ENCODE data around the gene RHOBTB1.

The RHOBTB1 gene, protein sequence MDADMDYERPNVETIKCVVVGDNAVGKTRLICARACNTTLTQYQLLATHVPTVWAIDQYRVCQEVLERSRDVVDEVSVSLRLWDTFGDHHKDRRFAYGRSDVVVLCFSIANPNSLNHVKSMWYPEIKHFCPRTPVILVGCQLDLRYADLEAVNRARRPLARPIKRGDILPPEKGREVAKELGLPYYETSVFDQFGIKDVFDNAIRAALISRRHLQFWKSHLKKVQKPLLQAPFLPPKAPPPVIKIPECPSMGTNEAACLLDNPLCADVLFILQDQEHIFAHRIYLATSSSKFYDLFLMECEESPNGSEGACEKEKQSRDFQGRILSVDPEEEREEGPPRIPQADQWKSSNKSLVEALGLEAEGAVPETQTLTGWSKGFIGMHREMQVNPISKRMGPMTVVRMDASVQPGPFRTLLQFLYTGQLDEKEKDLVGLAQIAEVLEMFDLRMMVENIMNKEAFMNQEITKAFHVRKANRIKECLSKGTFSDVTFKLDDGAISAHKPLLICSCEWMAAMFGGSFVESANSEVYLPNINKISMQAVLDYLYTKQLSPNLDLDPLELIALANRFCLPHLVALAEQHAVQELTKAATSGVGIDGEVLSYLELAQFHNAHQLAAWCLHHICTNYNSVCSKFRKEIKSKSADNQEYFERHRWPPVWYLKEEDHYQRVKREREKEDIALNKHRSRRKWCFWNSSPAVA

DNA sequence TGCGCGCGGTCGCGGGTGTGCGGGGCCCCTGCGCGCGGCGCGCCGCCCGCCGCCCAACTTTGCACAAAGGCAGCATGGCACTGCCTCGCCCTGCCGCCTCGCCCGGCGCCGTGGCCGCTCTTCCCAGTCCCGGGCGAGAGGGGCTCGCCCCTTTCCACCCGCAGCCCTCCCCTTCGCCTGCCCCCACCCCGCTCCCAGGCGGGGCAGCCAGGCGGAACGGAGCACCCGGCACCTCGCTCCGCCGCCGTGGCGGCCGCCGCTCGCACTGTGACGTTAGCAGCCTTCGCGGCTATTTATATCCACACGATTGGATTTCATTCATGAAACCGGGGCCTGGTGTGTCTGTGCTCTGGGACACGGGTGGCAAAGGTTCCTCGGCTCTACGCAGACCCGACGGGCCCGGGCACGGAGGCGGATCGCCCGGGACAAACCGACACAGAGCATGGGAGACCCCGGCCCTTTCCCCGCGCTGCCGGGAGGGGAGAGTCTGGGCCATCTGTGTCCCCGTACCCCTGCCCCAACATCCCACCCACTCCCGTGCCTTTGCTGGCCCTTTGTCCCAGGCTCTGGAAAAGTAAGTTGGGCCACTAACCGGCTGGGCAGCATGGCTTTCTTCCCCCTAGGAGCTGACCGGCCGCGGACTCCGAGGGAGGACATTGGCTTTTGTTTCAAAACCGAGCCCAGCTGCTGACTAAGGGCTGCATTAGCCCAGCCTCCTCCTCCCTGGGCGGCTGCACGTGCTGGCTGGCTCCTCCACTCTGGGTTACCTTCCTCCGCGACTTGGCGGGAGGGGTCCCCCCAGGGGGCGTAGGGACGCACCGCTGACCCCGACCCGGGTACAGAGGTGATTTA lies at the start of gene RHOBTB1:
TSS of gene RHOBTB1 (minus strand) at position 128 of the 852 bp plus-strand sequence. CDS start 32,643 bp downstream, outside the sequence.
- peak within 1 kb of the TSS; percentile 70 for H3K27ac ChIP-seq
- no peak for TF ChIP-seq ZFX (IDR thresholded peaks at IDR 0.05; ENCODE audit: borderline replicate concordance)
- TF ChIP-seq, protein P1, sequence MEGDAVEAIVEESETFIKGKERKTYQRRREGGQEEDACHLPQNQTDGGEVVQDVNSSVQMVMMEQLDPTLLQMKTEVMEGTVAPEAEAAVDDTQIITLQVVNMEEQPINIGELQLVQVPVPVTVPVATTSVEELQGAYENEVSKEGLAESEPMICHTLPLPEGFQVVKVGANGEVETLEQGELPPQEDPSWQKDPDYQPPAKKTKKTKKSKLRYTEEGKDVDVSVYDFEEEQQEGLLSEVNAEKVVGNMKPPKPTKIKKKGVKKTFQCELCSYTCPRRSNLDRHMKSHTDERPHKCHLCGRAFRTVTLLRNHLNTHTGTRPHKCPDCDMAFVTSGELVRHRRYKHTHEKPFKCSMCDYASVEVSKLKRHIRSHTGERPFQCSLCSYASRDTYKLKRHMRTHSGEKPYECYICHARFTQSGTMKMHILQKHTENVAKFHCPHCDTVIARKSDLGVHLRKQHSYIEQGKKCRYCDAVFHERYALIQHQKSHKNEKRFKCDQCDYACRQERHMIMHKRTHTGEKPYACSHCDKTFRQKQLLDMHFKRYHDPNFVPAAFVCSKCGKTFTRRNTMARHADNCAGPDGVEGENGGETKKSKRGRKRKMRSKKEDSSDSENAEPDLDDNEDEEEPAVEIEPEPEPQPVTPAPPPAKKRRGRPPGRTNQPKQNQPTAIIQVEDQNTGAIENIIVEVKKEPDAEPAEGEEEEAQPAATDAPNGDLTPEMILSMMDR (IDR thresholded peaks at IDR 0.05): no peak

DNA sequence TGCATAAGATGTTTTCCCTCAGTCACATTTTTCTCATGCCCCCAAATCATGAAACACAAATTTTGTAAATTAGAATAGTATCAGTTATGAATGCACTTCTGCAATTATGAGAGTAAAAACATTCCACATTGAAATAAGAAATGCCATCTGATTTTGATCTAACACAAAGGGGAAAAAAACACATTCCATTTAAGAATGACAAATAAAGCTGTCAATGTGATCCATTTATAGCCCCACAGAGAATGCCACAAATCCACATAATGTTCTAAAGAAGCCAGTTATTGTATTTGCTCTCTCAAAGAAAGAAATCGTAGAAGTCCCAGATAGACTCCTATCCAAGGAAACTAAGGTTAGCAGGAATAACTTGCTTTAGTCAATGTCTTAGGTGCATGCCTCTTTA lies 48.7 kb upstream of the RHOBTB1 start:
- TF ChIP-seq, protein P1 (IDR thresholded peaks at IDR 0.05): no peak
- TF ChIP-seq ZFX (IDR thresholded peaks at IDR 0.05; ENCODE audit: borderline replicate concordance): no peak
- H3K27ac ChIP-seq: no peak overlapping the region

DNA sequence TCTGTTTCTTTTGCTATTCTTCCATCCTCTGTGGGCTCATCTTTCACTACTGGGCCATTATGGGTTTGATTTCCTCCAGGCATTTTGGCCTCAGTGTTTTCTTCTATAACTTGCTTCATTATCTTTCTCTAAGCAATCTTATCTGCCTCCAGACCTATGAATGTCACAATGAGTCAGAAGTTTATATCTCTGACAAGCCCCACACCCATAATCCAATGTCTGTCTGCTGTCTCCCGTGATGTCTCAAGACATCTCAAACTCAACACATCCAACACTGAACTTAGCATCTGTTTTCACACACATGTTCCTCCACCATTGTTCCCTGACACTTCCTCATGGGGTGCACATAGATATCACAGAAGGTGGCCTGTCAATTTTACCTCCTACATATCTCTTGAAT lies 46.7 kb upstream of the RHOBTB1 start:
- H3K27ac ChIP-seq: no peak overlapping the region

DNA sequence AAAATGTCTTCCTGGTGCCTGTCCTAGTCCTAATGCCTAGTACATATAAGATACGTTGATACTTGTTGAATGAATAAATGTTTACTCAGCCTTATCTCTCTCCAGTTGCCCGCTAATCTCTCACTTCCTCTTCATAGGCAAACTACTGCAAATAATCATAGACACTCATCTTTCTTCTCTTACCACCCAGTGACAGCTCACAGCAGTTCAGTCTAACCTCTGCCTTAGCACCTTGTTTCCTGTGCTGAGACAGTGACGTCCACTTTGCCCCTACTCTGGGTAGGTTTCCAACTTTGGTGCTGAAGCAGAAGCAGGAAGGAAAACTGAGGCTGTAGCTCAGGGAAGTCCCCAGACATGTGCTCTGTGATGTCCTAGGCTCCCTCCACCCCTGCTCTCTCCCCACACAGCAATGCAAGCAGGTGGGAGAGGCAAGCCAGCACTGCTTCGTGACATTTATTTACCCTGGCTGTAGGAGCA lies 45.5 kb upstream of the RHOBTB1 start:
- peak overlapping the region; percentile 54 for H3K27ac ChIP-seq
- no peak for TF ChIP-seq ZFX (IDR thresholded peaks at IDR 0.05; ENCODE audit: borderline replicate concordance)
- TF ChIP-seq, protein P1 (IDR thresholded peaks at IDR 0.05): no peak

More for the DNA sequence above, 46.7 kb upstream of the RHOBTB1 start:
- TF ChIP-seq, protein P1 (IDR thresholded peaks at IDR 0.05): no peak
- no peak for TF ChIP-seq ZFX (IDR thresholded peaks at IDR 0.05; ENCODE audit: borderline replicate concordance)

DNA sequence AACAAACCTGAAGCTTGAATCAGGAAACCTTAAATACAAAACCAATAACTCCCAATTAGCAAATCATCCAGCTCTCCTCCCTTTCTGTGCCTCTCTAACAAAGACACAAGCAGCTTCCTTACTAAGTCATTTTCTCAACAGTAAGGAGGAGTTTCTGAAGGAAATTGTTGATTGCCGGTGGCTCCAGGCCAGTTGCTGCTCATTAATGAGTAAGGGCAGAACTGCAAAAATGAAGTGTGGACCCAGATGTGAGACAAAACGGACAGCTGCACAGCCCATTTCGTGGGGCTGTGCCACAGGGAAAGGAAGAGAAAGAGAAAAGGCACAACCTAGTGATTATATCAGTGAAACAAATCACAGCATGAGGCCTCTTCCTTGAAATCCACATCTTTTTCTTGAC lies 42.8 kb upstream of the RHOBTB1 start:
- TF ChIP-seq, protein P1 (IDR thresholded peaks at IDR 0.05): no peak
- TF ChIP-seq ZFX (IDR thresholded peaks at IDR 0.05; ENCODE audit: borderline replicate concordance): no peak
- no peak overlapping the region for H3K27ac ChIP-seq

DNA sequence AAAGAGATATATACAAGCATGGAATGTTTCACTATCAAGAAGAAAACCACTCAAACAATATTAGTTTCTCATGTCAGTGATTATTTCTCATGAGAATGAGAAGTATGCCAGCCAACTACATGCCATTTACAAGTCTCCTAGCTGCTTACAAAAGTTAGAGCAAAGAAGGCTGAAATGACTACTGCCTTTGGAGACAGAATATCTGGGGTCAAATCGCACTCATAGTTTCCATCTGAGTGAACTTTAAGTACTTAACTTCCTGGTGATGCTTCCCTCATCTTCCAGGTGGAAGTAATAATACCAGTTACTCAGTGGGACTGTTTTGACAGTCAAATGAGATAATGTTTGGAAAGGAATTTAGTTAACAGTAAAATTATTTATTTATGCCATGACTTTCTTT lies 42.0 kb upstream of the RHOBTB1 start:
- TF ChIP-seq, protein P1 (IDR thresholded peaks at IDR 0.05): no peak
- H3K27ac ChIP-seq: no peak overlapping the region

Data from 22Rv1 (cell line).